K562 (cell line): ENCODE measurements around the gene NTM. TPM values are rescaled to one million over a fixed set of nuclear protein-coding genes. Genes with fewer than 3 reads are reported as not detected.

Source experiments
- ATAC-seq: fragments of 200-7000 bp; cut with Tn5 transposase; 3 replicates; pipeline ENCODE4 v1.9.1; 2020; ENCODE audit warnings: moderate library complexity
- BruUV-seq: library from RNA; stranded (reverse); fragments of 400-500 nt; replicated peaks from 2 replicates; lab custom pipeline; 2021; lab: Mats Ljungman, UMichigan
- CTCF ChIA-PET: fragments of 300-600 bp; formaldehyde crosslinking; extraction: SDS; loops from one replicate; lab custom pipeline; 2021; ENCODE audit warnings: low intra/inter-chr PET ratio; lab: Yijun Ruan, JAX
- POLR2A ChIA-PET: fragments of 300-600, 350-650 bp; sonication (Branson Sonifier 250); formaldehyde crosslinking; extraction: SDS; loops from one replicate; lab custom pipeline; 2021; ENCODE audit warnings: antibody characterized with exemption, inconsistent platforms; lab: Yijun Ruan, JAX
- DNase-seq, 4 experiments: peaks; one replicate each; pipeline versions ENCODE4 v3.0.0 to v3.0.0-alpha.2; 2011 to 2018; ENCODE audit warnings: low spot score in 3 of 4, mixed read lengths in 3 of 4; ENCODE audit errors: extremely low read depth in 1 of 4
- FAIRE-seq: peaks from 2 replicates; lab custom pipeline; 2011; peaks lifted over from hg19 to GRCh38; lab: Jason Lieb, UNC
- H2AFZ ChIP-seq: 2 replicates; pipeline ENCODE4 v1.6.0; 2011; ENCODE audit warnings: low read depth, low read length, control low read depth, inconsistent platforms
- H3K27ac ChIP-seq: fragments of 200-600 bp; 3 replicates; pipeline ENCODE4 v1.8.0; 2011; ENCODE audit warnings: low read depth, mild to moderate bottlenecking, control low read depth, inconsistent platforms, low read length, moderate library complexity, mixed read lengths; ENCODE audit errors: extremely low read depth
- H3K27me3 ChIP-seq, 2 experiments: fragments of 300-600 bp in 1 of 2; 2 replicates in 1 of 2; 3 replicates in 1 of 2; pipeline versions ENCODE4 v1.6.0 to v1.8.0; 2011; ENCODE audit warnings: inconsistent platforms in 2 of 2, low read length in 2 of 2, mild to moderate bottlenecking in 1 of 2, mixed read lengths in 1 of 2, moderate library complexity in 1 of 2; ENCODE audit not compliant: control insufficient read depth in 2 of 2, insufficient read depth in 2 of 2
- H3K36me3 ChIP-seq: fragments of 300-600 bp; 3 replicates; pipeline ENCODE4 v1.8.0; 2011; ENCODE audit warnings: mild to moderate bottlenecking, low read length, inconsistent platforms; ENCODE audit not compliant: control insufficient read depth, insufficient read depth
- H3K4me1 ChIP-seq, 2 experiments: fragments of 200-600 bp in 1 of 2; replicated peaks in 1 of 2; 2 replicates in 1 of 2; 3 replicates in 1 of 2; pipeline versions ENCODE4 v1.5.1 to v1.8.0; 2011; ENCODE audit warnings: inconsistent platforms in 2 of 2, low read length in 2 of 2, mild to moderate bottlenecking in 1 of 2, mixed read lengths in 1 of 2, moderate library complexity in 1 of 2; ENCODE audit not compliant: control insufficient read depth in 2 of 2, insufficient read depth in 2 of 2
- H3K4me2 ChIP-seq: 2 replicates; pipeline ENCODE4 v1.6.1; 2011; ENCODE audit warnings: low read length, control low read depth, inconsistent platforms, mixed read lengths; ENCODE audit not compliant: insufficient read depth
- H3K4me3 ChIP-seq: fragments of 200-600 bp; sonication (generic), shearing (Covaris generic); 2 replicates; pipeline ENCODE4 v1.5.1; 2016; ENCODE audit warnings: control low read depth, inconsistent platforms
- H3K79me2 ChIP-seq: fragments of 200-600 bp; 3 replicates; pipeline ENCODE4 v1.8.0; 2011; ENCODE audit warnings: low read length, inconsistent platforms; ENCODE audit not compliant: control insufficient read depth, insufficient read depth
- H3K9ac ChIP-seq, 2 experiments: 2 replicates each; pipeline versions ENCODE4 v1.6.0 to v1.6.1; 2011; ENCODE audit warnings: low read depth in 2 of 2, low read length in 2 of 2, control low read depth in 1 of 2, inconsistent platforms in 1 of 2, mild to moderate bottlenecking in 1 of 2, mixed read lengths in 1 of 2; ENCODE audit not compliant: insufficient read depth in 1 of 2
- H3K9me1 ChIP-seq: one replicate; pipeline ENCODE4 v1.6.0; 2011; ENCODE audit warnings: inconsistent platforms, mild to moderate bottlenecking, low read length, moderate library complexity; ENCODE audit not compliant: control insufficient read depth, insufficient read depth
- H3K9me3 ChIP-seq: replicated peaks from 2 replicates; pipeline ENCODE4 v1.5.1; 2011; ENCODE audit warnings: low read depth, low read length, inconsistent platforms; ENCODE audit not compliant: control insufficient read depth, insufficient read depth
- H4K20me1 ChIP-seq: replicated peaks from 2 replicates; pipeline ENCODE4 v1.6.1; 2011; ENCODE audit warnings: low read length, inconsistent platforms, mixed read lengths; ENCODE audit not compliant: control insufficient read depth, insufficient read depth
- ARNT ChIP-seq, 2 experiments: fragments of 450-650 bp; IDR thresholded peaks; 2 replicates each; pipeline ENCODE4 v1.6.1; 2016; ENCODE audit warnings: mild to moderate bottlenecking in 1 of 2
- CHAMP1 ChIP-seq: fragments of 450-650 bp; IDR thresholded peaks from 2 replicates; pipeline ENCODE4 v1.6.1; 2016; ENCODE audit warnings: mild to moderate bottlenecking
- CHD1 ChIP-seq: fragments of 200-600 bp; sonication (generic); IDR thresholded peaks from one replicate; pipeline ENCODE4 v1.6.1; 2012; ENCODE audit warnings: mild to moderate bottlenecking, moderate library complexity, low read length, inconsistent platforms
- HMBOX1 ChIP-seq: sonication (generic); IDR thresholded peaks from 2 replicates; pipeline ENCODE4 v1.6.1; 2016
- KAT7 ChIP-seq: sonication (generic); formaldehyde crosslinking; IDR thresholded peaks from 2 replicates; pipeline ENCODE4 v1.8.0; 2022; ENCODE audit warnings: missing genetic modification reagents, mild to moderate bottlenecking, borderline replicate concordance
- NBN ChIP-seq: fragments of 450-650 bp; IDR thresholded peaks from 2 replicates; pipeline ENCODE4 v1.6.1; 2016; ENCODE audit warnings: low read depth, mild to moderate bottlenecking
- SMARCC2 ChIP-seq: fragments of 450-650 bp; IDR thresholded peaks from 2 replicates; pipeline ENCODE4 v1.6.1; 2017; ENCODE audit warnings: antibody characterized with exemption, moderate library complexity, mild to moderate bottlenecking, low read depth
- ZNF551 ChIP-seq: fragments of 250-450 bp; sonication (Bioruptor Pico); IDR thresholded peaks from 2 replicates; pipeline ENCODE4 v1.5.0; 2021; ENCODE audit warnings: mild to moderate bottlenecking, moderate library complexity
- WGBS: fragments of 100-300 bp; shearing (Covaris generic); methylation state at CpG from one replicate; pipeline ENCODE4 v1.1.6; 2016; ENCODE audit warnings: low coverage, mixed read lengths; ENCODE audit not compliant: insufficient coverage; ENCODE audit errors: missing lambda C conversion rate; 5-methylcytosine and 5-hydroxymethylcytosine counted together
- in situ Hi-C: fragments of 300-500 bp; cut with MboI; formaldehyde crosslinking; loops from 4 replicates; pipeline ENCODE4 v1.15.0; 2018; ENCODE audit warnings: inconsistent platforms, mixed read lengths
- intact Hi-C: fragments of 100-400 bp; cut with micrococcal nuclease; formaldehyde crosslinking; loops from 2 replicates; pipeline ENCODE4 v1.14.2; 2022
- polyA plus RNA-seq, 8 experiments: library from polyadenylated mRNA; depleted of rRNA in 4 of 8; stranded (reverse) in 5 of 8; unstranded in 3 of 8; fragments of >200 nt; fragmentation: Nextera tagmentation in 2 of 8; fragmentation: Illumina TruSeq in 1 of 8; extraction: Ambion mirVana in 2 of 8; extraction: Trizol in 1 of 8; gene quantifications; 2 replicates each; pipeline versions ENCODE4 v1.2.1 to v1.2.3, GENCODE V29; 2011 to 2014; ENCODE audit warnings: inconsistent platforms in 1 of 8, missing spikeins in 1 of 8
- total RNA-seq, 7 experiments: library from RNA; depleted of rRNA in 6 of 7; stranded (reverse); fragments of >200 nt in 6 of 7; fragmentation: Illumina TruSeq in 2 of 7; extraction: Trizol in 2 of 7; gene quantifications; 2 replicates each; pipeline versions ENCODE4 v1.2.1 to v1.2.3, GENCODE V29; 2011 to 2021; ENCODE audit warnings: low replicate concordance in 1 of 7

NTM gene
- total and polyA plus RNA-seq, 9 of the 15 experiments (the other 6 are each of a cell fraction or from before 2014, with no cell fraction given): not detected

- H3K36me3 ChIP-seq: no peaks in the 10 kb centered on the region
- no peak overlapping the region for H3K27ac ChIP-seq
- no peaks in the 10 kb centered on the region for H3K4me1 ChIP-seq
- in situ Hi-C loops (no loop called here), intact Hi-C loops (no loop called here)
- H4K20me1 ChIP-seq: no peaks in the 10 kb centered on the region
- BruUV-seq: no TSS peak
- H3K79me2 ChIP-seq: no peaks in the 10 kb centered on the region
- no peak for TF ChIP-seq SMARCC2
- TF ChIP-seq CHD1: no peak
- TF ChIP-seq NBN: no peak
- no peak for TF ChIP-seq ZNF551 (CRISPR knock-in tag)
- no peak for TF ChIP-seq HMBOX1
- no peak for TF ChIP-seq CHAMP1
- TF ChIP-seq KAT7 (CRISPR knock-in tag): no peak
- no peak for TF ChIP-seq ARNT (IDR thresholded peaks at IDR 0.05)
- POLR2A ChIA-PET: no interaction called here
- ATAC-seq (no peak), DNase-seq (no peak), FAIRE-seq (no peak)
- no peak overlapping the region for H3K4me3 ChIP-seq
- WGBS: 0% methylated on average over 8 of the region's 8 CpGs
- CTCF ChIA-PET: no interaction called here
- no peak overlapping the region for H3K9ac ChIP-seq
- H2AFZ ChIP-seq: no peak overlapping the region
- no peak overlapping the region for H3K4me2 ChIP-seq
- H3K9me3 ChIP-seq: 0 out of 2 replicates have a peak, but pooled peaks cover 2% of the 10 kb centered on the region
- no peaks in the 10 kb centered on the region for H3K27me3 ChIP-seq
- H3K9me1 ChIP-seq: no peaks in the 10 kb centered on the region
These were observed 687.9 kb downstream of the NTM start for GRCh38 chr11:132058211-132058772.
